Endodermal cell (in vitro differentiated cells): ENCODE results near the gene CDC45. TPM values are rescaled to one million over a fixed set of nuclear protein-coding genes. Genes with fewer than 3 reads are reported as not detected.

ENCODE experiments used
- DNase-seq: peaks from one replicate; pipeline ENCODE4 v3.0.0-alpha.2; 2017
- H3K27ac ChIP-seq: 2 replicates; pipeline ENCODE4 v1.5.1; 2013; ENCODE audit warnings: mild to moderate bottlenecking, low read depth, low read length, moderate library complexity
- H3K27me3 ChIP-seq: 2 replicates; pipeline ENCODE4 v1.6.1; 2013; ENCODE audit warnings: mild to moderate bottlenecking, low read length, moderate library complexity; ENCODE audit not compliant: insufficient read depth, control insufficient read depth, poor library complexity, severe bottlenecking
- H3K36me3 ChIP-seq: 2 replicates; pipeline ENCODE4 v1.7.0; 2013; ENCODE audit warnings: mild to moderate bottlenecking, low read length, moderate library complexity; ENCODE audit not compliant: control insufficient read depth, insufficient read depth
- H3K4me1 ChIP-seq: one replicate; pipeline ENCODE4 v1.7.0; 2013; ENCODE audit warnings: low read length; ENCODE audit not compliant: control insufficient read depth, insufficient read depth
- H3K4me3 ChIP-seq: 2 replicates; pipeline ENCODE4 v1.5.1; 2013; ENCODE audit warnings: mild to moderate bottlenecking, low read length, moderate library complexity
- H3K9ac ChIP-seq: 2 replicates; pipeline ENCODE4 v1.6.1; 2013; ENCODE audit warnings: mild to moderate bottlenecking, low read length, moderate library complexity; ENCODE audit not compliant: poor library complexity, severe bottlenecking; ENCODE audit errors: extremely low read depth
- H3K9me3 ChIP-seq: 2 replicates; pipeline ENCODE4 v1.6.1; 2013; ENCODE audit warnings: mild to moderate bottlenecking, low read length, moderate library complexity; ENCODE audit not compliant: control insufficient read depth
- H3K27ac Mint-ChIP-seq: 2 replicates; pipeline ENCODE4 v1.8.0; 2020; ENCODE audit warnings: mixed read lengths
- H3K27me3 Mint-ChIP-seq: 2 replicates; pipeline ENCODE4 v1.8.0; 2021; ENCODE audit warnings: mild to moderate bottlenecking, mixed read lengths; ENCODE audit not compliant: insufficient read depth
- H3K36me3 Mint-ChIP-seq: 2 replicates; pipeline ENCODE4 v1.8.0; 2020; ENCODE audit warnings: low read depth, mixed read lengths
- H3K4me1 Mint-ChIP-seq: 2 replicates; pipeline ENCODE4 v1.8.0; 2020; ENCODE audit warnings: mixed read lengths
- H3K4me3 Mint-ChIP-seq: 2 replicates; pipeline ENCODE4 v1.8.0; 2020; ENCODE audit warnings: mild to moderate bottlenecking, moderate library complexity, mixed read lengths
- H3K9me3 Mint-ChIP-seq: 2 replicates; pipeline ENCODE4 v1.8.0; 2020; ENCODE audit warnings: mild to moderate bottlenecking, mixed read lengths
- WGBS, 2 experiments: methylation state at CpG; one replicate each; pipeline versions ENCODE4 v1.1.5 to v1.1.7; 2013; ENCODE audit warnings: missing lambda C conversion rate in 2 of 2, mixed read lengths in 1 of 2; ENCODE audit not compliant: insufficient coverage in 1 of 2, insufficient read length in 1 of 2; 5-methylcytosine and 5-hydroxymethylcytosine counted together
- total RNA-seq, 2 donors: library from RNA; stranded (reverse); fragmentation: NEBNext Ultra II Directional in 1 of 2; extraction: Animal tissue kit (Norgen Biotek cat#: 25700) in 1 of 2; gene quantifications; 2 replicates in 1 of 2; 3 replicates in 1 of 2; pipeline ENCODE4 v1.2.1, GENCODE V29; 2021
- TF ChIP-seq, protein P1 (sequence below): fragments of 200-600 bp; sonication (generic); conservative IDR thresholded peaks from 2 replicates; pipeline ENCODE4 v1.5.0; 2021; ENCODE audit warnings: antibody characterized with exemption, mild to moderate bottlenecking

CDC45 gene
- total RNA-seq, 2 donors from 2014 or later: 30.3 to 31.2 TPM

DNA sequence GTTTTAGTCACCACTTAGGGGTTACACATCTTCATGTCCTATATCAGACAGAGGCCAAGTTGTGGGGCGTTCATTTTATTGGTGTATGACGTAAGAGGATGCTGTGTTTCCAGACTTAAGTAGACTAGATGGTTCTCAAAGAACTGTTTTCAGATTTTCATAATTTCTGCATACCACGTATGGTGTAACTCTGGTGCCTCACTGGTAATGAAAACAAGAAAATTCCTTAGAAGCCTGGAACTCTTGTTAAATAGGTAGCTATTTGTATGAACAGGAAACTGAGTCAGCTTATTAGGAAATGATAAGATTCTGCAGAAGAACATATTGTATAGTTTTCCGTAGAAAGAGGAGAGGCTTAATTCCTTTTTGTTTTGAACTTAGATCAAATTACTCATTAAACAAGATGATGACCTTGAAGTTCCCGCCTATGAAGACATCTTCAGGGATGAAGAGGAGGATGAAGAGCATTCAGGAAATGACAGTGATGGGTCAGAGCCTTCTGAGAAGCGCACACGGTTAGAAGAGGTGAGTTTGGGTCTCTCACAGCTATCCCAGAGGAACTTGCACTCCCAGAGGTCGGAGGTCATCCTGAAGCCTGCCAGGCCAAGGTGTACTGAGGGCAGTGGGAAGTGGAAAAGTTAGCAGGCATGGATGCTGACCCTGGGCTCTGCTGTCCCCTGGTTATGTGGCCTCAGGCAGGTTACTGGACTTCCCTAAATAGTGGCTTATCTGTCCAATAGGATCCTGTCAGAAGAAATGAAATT lies 3.9 kb downstream of the CDC45 start:
- Mint-ChIP-seq H3K9me3 (no peaks in the 10 kb centered on the region), H3K4me3 (no peak overlapping the region)
- H3K27me3 ChIP-seq: no peaks in the 10 kb centered on the region

GRCh38 chr22:19488285-19488684 lies 8.6 kb downstream of the CDC45 start:
- Mint-ChIP-seq H3K4me1 (no peaks in the 10 kb centered on the region), H3K4me3 (no peak overlapping the region), H3K9me3 (no peaks in the 10 kb centered on the region), H3K27me3 (no peaks in the 10 kb centered on the region), H3K27ac (no peak overlapping the region), H3K36me3 (peaks cover 34% of the 10 kb centered on the region)
- Histone ChIP-seq H3K27me3 (no peaks in the 10 kb centered on the region), H3K27ac (no peak overlapping the region), H3K9ac (no peak overlapping the region), H3K4me3 (no peak overlapping the region), H3K36me3 (peaks cover 61% of the 10 kb centered on the region), H3K4me1 (no peaks in the 10 kb centered on the region), H3K9me3 (no peaks in the 10 kb centered on the region)
- TF ChIP-seq, protein P1, sequence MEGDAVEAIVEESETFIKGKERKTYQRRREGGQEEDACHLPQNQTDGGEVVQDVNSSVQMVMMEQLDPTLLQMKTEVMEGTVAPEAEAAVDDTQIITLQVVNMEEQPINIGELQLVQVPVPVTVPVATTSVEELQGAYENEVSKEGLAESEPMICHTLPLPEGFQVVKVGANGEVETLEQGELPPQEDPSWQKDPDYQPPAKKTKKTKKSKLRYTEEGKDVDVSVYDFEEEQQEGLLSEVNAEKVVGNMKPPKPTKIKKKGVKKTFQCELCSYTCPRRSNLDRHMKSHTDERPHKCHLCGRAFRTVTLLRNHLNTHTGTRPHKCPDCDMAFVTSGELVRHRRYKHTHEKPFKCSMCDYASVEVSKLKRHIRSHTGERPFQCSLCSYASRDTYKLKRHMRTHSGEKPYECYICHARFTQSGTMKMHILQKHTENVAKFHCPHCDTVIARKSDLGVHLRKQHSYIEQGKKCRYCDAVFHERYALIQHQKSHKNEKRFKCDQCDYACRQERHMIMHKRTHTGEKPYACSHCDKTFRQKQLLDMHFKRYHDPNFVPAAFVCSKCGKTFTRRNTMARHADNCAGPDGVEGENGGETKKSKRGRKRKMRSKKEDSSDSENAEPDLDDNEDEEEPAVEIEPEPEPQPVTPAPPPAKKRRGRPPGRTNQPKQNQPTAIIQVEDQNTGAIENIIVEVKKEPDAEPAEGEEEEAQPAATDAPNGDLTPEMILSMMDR: no peak
- WGBS, 2 experiments: 93 to 100% methylated on average over 1 to 2 of the region's 2 CpGs
- DNase-seq: no peak

More for the DNA sequence above, 3.9 kb downstream of the CDC45 start:
- Histone ChIP-seq H3K4me3 (no peak overlapping the region), H3K4me1 (no peaks in the 10 kb centered on the region), H3K9me3 (no peaks in the 10 kb centered on the region), H3K36me3 (peaks cover 45% of the 10 kb centered on the region), H3K27ac (no peak overlapping the region), H3K9ac (no peak overlapping the region)
- DNase-seq: no peak
- no peaks in the 10 kb centered on the region for H3K27me3 Mint-ChIP-seq
- H3K36me3 Mint-ChIP-seq: peaks cover 31% of the 10 kb centered on the region
- TF ChIP-seq, protein P1: no peak
- no peak overlapping the region for H3K27ac Mint-ChIP-seq
- peaks cover 8% of the 10 kb centered on the region for H3K4me1 Mint-ChIP-seq
- WGBS, 2 experiments: 94 to 100% methylated on average over 3 to 8 of the region's 8 CpGs

DNA sequence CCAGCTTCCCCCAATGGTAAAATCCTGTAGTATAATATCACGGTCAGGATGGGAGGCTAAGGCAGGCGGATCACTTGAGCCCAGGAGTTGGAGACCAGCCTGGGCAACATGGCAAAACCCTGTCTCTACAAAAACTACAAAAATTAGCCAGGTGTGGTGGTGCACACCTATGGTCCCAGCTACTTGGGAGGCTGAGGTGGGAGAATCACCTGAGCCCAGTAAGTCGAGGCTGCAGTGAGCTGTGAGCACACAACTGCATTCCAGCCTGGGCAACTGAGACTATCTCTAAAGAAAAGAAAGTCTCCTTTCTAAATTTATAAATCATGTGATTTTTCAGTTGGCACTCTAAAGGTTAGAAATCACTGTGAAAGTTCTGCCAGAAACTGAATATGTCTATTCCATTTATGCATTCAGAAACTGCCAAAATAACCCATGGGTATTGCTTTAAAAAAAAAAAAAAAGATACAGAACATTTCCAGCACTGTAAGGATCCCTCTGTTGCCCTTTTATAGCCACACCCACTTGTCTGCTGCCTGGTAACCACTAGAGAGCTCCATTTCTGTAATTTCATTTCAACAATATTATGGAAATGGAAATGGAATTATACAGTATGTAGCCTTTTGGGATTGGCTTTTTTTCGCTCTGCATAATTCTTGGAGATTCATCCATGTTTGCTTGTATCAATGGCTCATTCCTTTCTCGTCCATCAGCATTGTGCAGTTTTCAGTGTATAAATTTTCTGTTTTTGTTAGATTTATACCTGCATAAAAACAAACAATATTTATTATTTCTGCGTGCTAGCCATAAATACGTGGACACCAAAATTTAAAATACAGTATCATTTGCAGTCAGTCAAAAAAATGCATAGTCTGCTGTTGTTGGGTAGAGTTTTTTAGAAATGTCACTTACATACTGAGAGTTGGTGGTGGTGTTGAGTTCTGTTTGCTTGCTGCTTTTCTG lies 9.4 kb downstream of the CDC45 start:
- no peak for DNase-seq
- Mint-ChIP-seq H3K4me1 (no peaks in the 10 kb centered on the region), H3K4me3 (no peak overlapping the region), H3K27ac (no peak overlapping the region), H3K27me3 (no peaks in the 10 kb centered on the region), H3K9me3 (no peaks in the 10 kb centered on the region), H3K36me3 (peaks cover 32% of the 10 kb centered on the region)
- peaks cover 53% of the 10 kb centered on the region for H3K36me3 ChIP-seq
- no peaks in the 10 kb centered on the region for H3K9me3 ChIP-seq
- H3K27me3 ChIP-seq: no peaks in the 10 kb centered on the region
- H3K9ac ChIP-seq: no peak overlapping the region
- no peaks in the 10 kb centered on the region for H3K4me1 ChIP-seq
- TF ChIP-seq, protein P1: no peak
- H3K4me3 ChIP-seq: no peak overlapping the region
- no peak overlapping the region for H3K27ac ChIP-seq
- 93 to 97% methylated on average over 3 to 6 of the region's 7 CpGs for WGBS, 2 experiments
